GM12872 (cell line): Measurements from ENCODE around the gene SNX13.

Experiments
- CTCF ChIP-seq: IDR thresholded peaks from 3 replicates; pipeline ENCODE4 v1.5.1; 2011; ENCODE audit warnings: low read depth, mild to moderate bottlenecking, low read length, moderate library complexity; ENCODE audit not compliant: insufficient read depth

Gene SNX13

GRCh38 chr7:17856251-17856650 lies 84.0 kb downstream of the SNX13 start:
- TF ChIP-seq CTCF = no peak

- no peak for TF ChIP-seq CTCF
Observed at GRCh38 chr7:17855202-17855601, 85.1 kb downstream of the SNX13 start.

- TF ChIP-seq CTCF = no peak
Observed at GRCh38 chr7:17854261-17855047, 85.8 kb downstream of the SNX13 start.

- TF ChIP-seq CTCF = no peak
Observed at GRCh38 chr7:17852361-17852760, 87.9 kb downstream of the SNX13 start.

GRCh38 chr7:17849504-17849903 lies 90.8 kb downstream of the SNX13 start:
- TF ChIP-seq CTCF = no peak

GRCh38 chr7:17848516-17848915 lies 91.8 kb downstream of the SNX13 start:
- no peak for TF ChIP-seq CTCF

- no peak for TF ChIP-seq CTCF
Observed at GRCh38 chr7:17846935-17847334, 93.4 kb downstream of the SNX13 start.
